HepG2 (cell line): ENCODE measurements around the gene ATG16L2. TPM values are rescaled to one million over a fixed set of nuclear protein-coding genes. Genes with fewer than 3 reads are reported as not detected.

Experiments used
- CCDC6 ChIP-seq: sonication (generic); formaldehyde crosslinking; IDR thresholded peaks from 2 replicates; pipeline ENCODE4 v1.8.1; 2022; ENCODE audit warnings: mild to moderate bottlenecking, missing genetic modification reagents, moderate library complexity
- ETV6 ChIP-seq: sonication (generic); formaldehyde crosslinking; conservative IDR thresholded peaks from 2 replicates; pipeline ENCODE4 v1.4.0; 2020; ENCODE audit warnings: missing genetic modification reagents
- FOXC1 ChIP-seq: sonication (generic); formaldehyde crosslinking; IDR thresholded peaks from 2 replicates; pipeline ENCODE4 v1.8.0; 2022; ENCODE audit warnings: mild to moderate bottlenecking, missing genetic modification reagents, borderline replicate concordance
- KLF16 ChIP-seq, 2 experiments: sonication (generic) in 1 of 2; formaldehyde crosslinking in 1 of 2; IDR thresholded peaks; 2 replicates each; pipeline versions ENCODE4 v1.6.1 to v1.8.0; 2016 to 2023; ENCODE audit warnings: missing genetic modification reagents in 2 of 2, missing compliant biosample characterization in 1 of 2
- MAFF ChIP-seq: IDR thresholded peaks from 2 replicates; pipeline ENCODE4 v1.6.1; 2011; ENCODE audit warnings: low read depth, low read length, improper control_type of control experiment
- MBNL3 ChIP-seq: fragments of 250-450 bp; sonication (Bioruptor Pico); conservative IDR thresholded peaks from 2 replicates; pipeline ENCODE4 v1.8.0; 2022; ENCODE audit warnings: mild to moderate bottlenecking, inconsistent platforms
- MYC ChIP-seq: sonication (generic); formaldehyde crosslinking; IDR thresholded peaks from 2 replicates; pipeline ENCODE4 v1.9.0; 2021; ENCODE audit warnings: missing genetic modification reagents, borderline replicate concordance
- RBM39 ChIP-seq: fragments of 200-400 bp; formaldehyde crosslinking; IDR thresholded peaks from one replicate; pipeline ENCODE4 v1.6.1; 2018; ENCODE audit warnings: antibody characterized with exemption, mild to moderate bottlenecking, low read depth, low read length; ENCODE audit not compliant: poor library complexity, severe bottlenecking
- RFXAP ChIP-seq: sonication (generic); formaldehyde crosslinking; IDR thresholded peaks from 2 replicates; pipeline ENCODE4 v1.4.0; 2020; ENCODE audit warnings: missing genetic modification reagents, borderline replicate concordance
- TGIF2 ChIP-seq: IDR thresholded peaks from 2 replicates; pipeline ENCODE4 v1.6.1; 2016; ENCODE audit warnings: control low read depth, missing compliant biosample characterization
- THAP11 ChIP-seq: IDR thresholded peaks from 2 replicates; pipeline ENCODE4 v1.6.1; 2016; ENCODE audit warnings: missing biosample characterization, missing genetic modification reagents
- YEATS4 ChIP-seq: sonication (generic); formaldehyde crosslinking; IDR thresholded peaks from 2 replicates; pipeline ENCODE4 v1.4.0; 2020; ENCODE audit warnings: missing genetic modification reagents, borderline replicate concordance
- ZBTB7B ChIP-seq: sonication (generic); formaldehyde crosslinking; IDR thresholded peaks from 2 replicates; pipeline ENCODE4 v1.4.0; 2020; ENCODE audit warnings: missing genetic modification reagents
- ZFP90 ChIP-seq: sonication (generic); formaldehyde crosslinking; IDR thresholded peaks from 2 replicates; pipeline ENCODE4 v1.8.0; 2022; ENCODE audit warnings: missing genetic modification reagents, mild to moderate bottlenecking, inconsistent platforms, borderline replicate concordance
- ZKSCAN8 ChIP-seq: IDR thresholded peaks from 2 replicates; pipeline ENCODE4 v1.6.1; 2016; ENCODE audit warnings: borderline replicate concordance, missing genetic modification reagents, missing compliant biosample characterization
- ZNF124 ChIP-seq: sonication (generic); formaldehyde crosslinking; IDR thresholded peaks from 2 replicates; pipeline ENCODE4 v1.4.0; 2020; ENCODE audit warnings: missing genetic modification reagents
- ZNF256 ChIP-seq: sonication (generic); formaldehyde crosslinking; conservative IDR thresholded peaks from 2 replicates; pipeline ENCODE4 v1.4.0; 2020; ENCODE audit warnings: missing genetic modification reagents
- ZNF430 ChIP-seq: sonication (generic); formaldehyde crosslinking; IDR thresholded peaks from 2 replicates; pipeline ENCODE4 v1.9.0; 2021; ENCODE audit warnings: mild to moderate bottlenecking, missing genetic modification reagents
- ZNF572 ChIP-seq: sonication (generic); formaldehyde crosslinking; IDR thresholded peaks from 2 replicates; pipeline ENCODE4 v1.5.1; 2020; ENCODE audit warnings: mild to moderate bottlenecking, missing genetic modification reagents
- polyA plus RNA-seq, 8 experiments: library from polyadenylated mRNA; depleted of rRNA in 3 of 8; stranded (reverse) in 7 of 8; unstranded in 1 of 8; fragments of >200 nt; fragmentation: Illumina TruSeq in 4 of 8; extraction: Trizol in 4 of 8; gene quantifications; 2 replicates each; pipeline versions ENCODE4 v1.2.1 to v1.2.3, GENCODE V29; 2011 to 2016; ENCODE audit warnings: low read depth in 4 of 8, missing spikeins in 1 of 8, mixed read lengths in 1 of 8; ENCODE audit not compliant: insufficient read depth in 1 of 8
- total RNA-seq, 5 experiments: library from RNA; depleted of rRNA; stranded (reverse); fragments of >200 nt; fragmentation: Illumina TruSeq; extraction: Trizol; gene quantifications; 2 replicates each; pipeline ENCODE4 v1.2.3, GENCODE V29; 2016; ENCODE audit warnings: low read depth in 1 of 5
- TF ChIP-seq, protein P1 (sequence below), 2 experiments: fragments of 450-650 bp in 1 of 2; sonication (generic) in 1 of 2; formaldehyde crosslinking in 1 of 2; IDR thresholded peaks; 2 replicates each; pipeline versions ENCODE4 v1.6.1 to v1.8.0; 2016 to 2022; ENCODE audit warnings: antibody characterized with exemption in 1 of 2, mild to moderate bottlenecking in 1 of 2, missing genetic modification reagents in 1 of 2

The ATG16L2 gene
- total and polyA plus RNA-seq, 2 of the 13 experiments (the other 11 are each of a cell fraction or from before 2014, with no cell fraction given): 6.2 to 14.8 TPM

DNA sequence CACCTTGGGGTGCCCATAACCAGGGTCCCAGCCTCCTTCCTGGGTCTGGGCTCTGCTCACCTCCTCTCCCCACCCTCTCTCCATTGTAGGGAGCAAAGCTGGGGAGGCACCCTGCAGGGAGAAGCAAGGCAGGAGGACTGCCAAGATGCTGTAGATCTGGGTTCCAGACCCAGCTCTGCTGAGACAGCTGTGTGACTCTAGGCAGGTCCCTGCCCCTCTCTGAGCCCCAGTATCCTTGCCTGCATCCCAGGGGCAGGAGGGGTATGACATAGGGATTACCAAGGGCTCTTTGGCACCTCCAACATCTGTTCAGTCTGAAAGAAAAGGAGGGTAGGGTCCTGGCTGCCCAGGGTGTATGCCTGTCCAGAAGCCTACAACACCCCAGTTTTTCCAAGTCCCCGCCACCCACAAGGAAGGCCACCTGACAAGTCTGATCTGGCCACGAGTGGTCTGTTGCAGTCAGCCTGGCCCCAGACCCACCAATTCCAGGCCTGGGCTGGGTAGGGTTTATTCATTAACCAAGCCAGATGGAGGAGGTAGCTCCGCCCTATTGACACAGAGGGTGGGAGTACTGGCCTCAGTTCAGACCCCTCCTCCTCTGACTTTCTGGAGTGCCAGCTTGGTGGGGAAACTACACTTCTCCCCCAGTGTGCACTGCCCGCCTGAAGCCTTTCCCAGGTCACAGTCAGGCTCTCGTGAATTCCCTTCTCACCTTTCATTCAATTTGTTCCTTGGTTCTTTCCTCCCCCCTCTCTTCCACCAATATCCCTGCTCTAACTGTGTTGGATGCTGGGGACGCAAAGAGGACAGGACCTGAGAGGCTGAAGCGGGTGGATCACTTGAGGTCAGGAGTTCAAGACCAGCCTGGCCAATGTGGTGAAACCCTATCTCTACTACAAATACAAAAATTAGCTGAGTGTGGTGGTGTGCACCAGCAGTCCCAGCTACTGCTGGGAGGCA is 35.4 kb upstream of the ATG16L2 start (continued):
- TF ChIP-seq MYC (CRISPR knock-in tag): peak; percentile 34; the same call in 1 of the 2 replicates
- TF ChIP-seq, protein P1, sequence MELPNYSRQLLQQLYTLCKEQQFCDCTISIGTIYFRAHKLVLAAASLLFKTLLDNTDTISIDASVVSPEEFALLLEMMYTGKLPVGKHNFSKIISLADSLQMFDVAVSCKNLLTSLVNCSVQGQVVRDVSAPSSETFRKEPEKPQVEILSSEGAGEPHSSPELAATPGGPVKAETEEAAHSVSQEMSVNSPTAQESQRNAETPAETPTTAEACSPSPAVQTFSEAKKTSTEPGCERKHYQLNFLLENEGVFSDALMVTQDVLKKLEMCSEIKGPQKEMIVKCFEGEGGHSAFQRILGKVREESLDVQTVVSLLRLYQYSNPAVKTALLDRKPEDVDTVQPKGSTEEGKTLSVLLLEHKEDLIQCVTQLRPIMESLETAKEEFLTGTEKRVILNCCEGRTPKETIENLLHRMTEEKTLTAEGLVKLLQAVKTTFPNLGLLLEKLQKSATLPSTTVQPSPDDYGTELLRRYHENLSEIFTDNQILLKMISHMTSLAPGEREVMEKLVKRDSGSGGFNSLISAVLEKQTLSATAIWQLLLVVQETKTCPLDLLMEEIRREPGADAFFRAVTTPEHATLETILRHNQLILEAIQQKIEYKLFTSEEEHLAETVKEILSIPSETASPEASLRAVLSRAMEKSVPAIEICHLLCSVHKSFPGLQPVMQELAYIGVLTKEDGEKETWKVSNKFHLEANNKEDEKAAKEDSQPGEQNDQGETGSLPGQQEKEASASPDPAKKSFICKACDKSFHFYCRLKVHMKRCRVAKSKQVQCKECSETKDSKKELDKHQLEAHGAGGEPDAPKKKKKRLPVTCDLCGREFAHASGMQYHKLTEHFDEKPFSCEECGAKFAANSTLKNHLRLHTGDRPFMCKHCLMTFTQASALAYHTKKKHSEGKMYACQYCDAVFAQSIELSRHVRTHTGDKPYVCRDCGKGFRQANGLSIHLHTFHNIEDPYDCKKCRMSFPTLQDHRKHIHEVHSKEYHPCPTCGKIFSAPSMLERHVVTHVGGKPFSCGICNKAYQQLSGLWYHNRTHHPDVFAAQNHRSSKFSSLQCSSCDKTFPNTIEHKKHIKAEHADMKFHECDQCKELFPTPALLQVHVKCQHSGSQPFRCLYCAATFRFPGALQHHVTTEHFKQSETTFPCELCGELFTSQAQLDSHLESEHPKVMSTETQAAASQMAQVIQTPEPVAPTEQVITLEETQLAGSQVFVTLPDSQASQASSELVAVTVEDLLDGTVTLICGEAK (IDR thresholded peaks at IDR 0.05): no peak
- TF ChIP-seq, protein P1 (CRISPR knock-in tag; IDR thresholded peaks at IDR 0.05): no peak
- no peak for TF ChIP-seq MAFF
- TF ChIP-seq ZNF124 (CRISPR knock-in tag): 0 out of 2 replicates have a peak, but pooled peaks have one; percentile 20
- no peak for TF ChIP-seq RBM39
- no peak for TF ChIP-seq ETV6 (CRISPR knock-in tag)
- no peak; the same call in 1 of the 2 replicates for TF ChIP-seq YEATS4
- TF ChIP-seq ZNF572 (CRISPR knock-in tag): 0 out of 2 replicates have a peak, but pooled peaks have one; percentile 37
- 0 out of 4 replicates have a peak, but pooled peaks of 1 of the 2 experiments have one; percentile 48 for TF ChIP-seq KLF16 (CRISPR knock-in tag; IDR thresholded peaks at IDR 0.05)
- TF ChIP-seq ZKSCAN8: peak; percentile 43; the same call in 1 of the 2 replicates
- TF ChIP-seq MBNL3 (CRISPR knock-in tag): no peak
- peak; percentile 44 for TF ChIP-seq THAP11
- 0 out of 2 replicates have a peak, but pooled peaks have one; percentile 16 for TF ChIP-seq TGIF2 (CRISPR knock-in tag)
- TF ChIP-seq ZFP90 (CRISPR knock-in tag): 0 out of 2 replicates have a peak, but pooled peaks have one; percentile 26
- no peak; the same call in 1 of the 2 replicates for TF ChIP-seq FOXC1 (CRISPR knock-in tag)
- TF ChIP-seq RFXAP (CRISPR knock-in tag): peak; percentile 47; the same call in 1 of the 2 replicates
- no peak for TF ChIP-seq ZNF256 (CRISPR knock-in tag)
- TF ChIP-seq ZBTB7B (CRISPR knock-in tag): peak; percentile 71
- TF ChIP-seq CCDC6 (CRISPR knock-in tag): 0 out of 2 replicates have a peak, but pooled peaks have one; percentile 54
- 0 out of 2 replicates have a peak, but pooled peaks have one; percentile 29 for TF ChIP-seq ZNF430 (CRISPR knock-in tag)
